K562 (cell line): ENCODE measurements around the gene SYNPR. TPM values are rescaled to one million over a fixed set of nuclear protein-coding genes. Genes with fewer than 3 reads are reported as not detected.

Source experiments
- ATAC-seq: fragments of 200-7000 bp; cut with Tn5 transposase; 3 replicates; pipeline ENCODE4 v1.9.1; 2020; ENCODE audit warnings: moderate library complexity
- BruUV-seq: library from RNA; stranded (reverse); fragments of 400-500 nt; replicated peaks from 2 replicates; lab custom pipeline; 2021; lab: Mats Ljungman, UMichigan
- CTCF ChIA-PET: fragments of 300-600 bp; formaldehyde crosslinking; extraction: SDS; loops from one replicate; lab custom pipeline; 2021; ENCODE audit warnings: low intra/inter-chr PET ratio; lab: Yijun Ruan, JAX
- POLR2A ChIA-PET: fragments of 300-600, 350-650 bp; sonication (Branson Sonifier 250); formaldehyde crosslinking; extraction: SDS; loops from one replicate; lab custom pipeline; 2021; ENCODE audit warnings: antibody characterized with exemption, inconsistent platforms; lab: Yijun Ruan, JAX
- DNase-seq, 4 experiments: peaks; one replicate each; pipeline versions ENCODE4 v3.0.0 to v3.0.0-alpha.2; 2011 to 2018; ENCODE audit warnings: low spot score in 3 of 4, mixed read lengths in 3 of 4; ENCODE audit errors: extremely low read depth in 1 of 4
- FAIRE-seq: peaks from 2 replicates; lab custom pipeline; 2011; peaks lifted over from hg19 to GRCh38; lab: Jason Lieb, UNC
- H2AFZ ChIP-seq: 2 replicates; pipeline ENCODE4 v1.6.0; 2011; ENCODE audit warnings: low read depth, low read length, control low read depth, inconsistent platforms
- H3K27ac ChIP-seq: fragments of 200-600 bp; 3 replicates; pipeline ENCODE4 v1.8.0; 2011; ENCODE audit warnings: low read depth, mild to moderate bottlenecking, control low read depth, inconsistent platforms, low read length, moderate library complexity, mixed read lengths; ENCODE audit errors: extremely low read depth
- H3K27me3 ChIP-seq, 2 experiments: fragments of 300-600 bp in 1 of 2; 2 replicates in 1 of 2; 3 replicates in 1 of 2; pipeline versions ENCODE4 v1.6.0 to v1.8.0; 2011; ENCODE audit warnings: inconsistent platforms in 2 of 2, low read length in 2 of 2, mild to moderate bottlenecking in 1 of 2, mixed read lengths in 1 of 2, moderate library complexity in 1 of 2; ENCODE audit not compliant: control insufficient read depth in 2 of 2, insufficient read depth in 2 of 2
- H3K36me3 ChIP-seq: fragments of 300-600 bp; 3 replicates; pipeline ENCODE4 v1.8.0; 2011; ENCODE audit warnings: mild to moderate bottlenecking, low read length, inconsistent platforms; ENCODE audit not compliant: control insufficient read depth, insufficient read depth
- H3K4me1 ChIP-seq, 2 experiments: fragments of 200-600 bp in 1 of 2; replicated peaks in 1 of 2; 2 replicates in 1 of 2; 3 replicates in 1 of 2; pipeline versions ENCODE4 v1.5.1 to v1.8.0; 2011; ENCODE audit warnings: inconsistent platforms in 2 of 2, low read length in 2 of 2, mild to moderate bottlenecking in 1 of 2, mixed read lengths in 1 of 2, moderate library complexity in 1 of 2; ENCODE audit not compliant: control insufficient read depth in 2 of 2, insufficient read depth in 2 of 2
- H3K4me2 ChIP-seq: 2 replicates; pipeline ENCODE4 v1.6.1; 2011; ENCODE audit warnings: low read length, control low read depth, inconsistent platforms, mixed read lengths; ENCODE audit not compliant: insufficient read depth
- H3K4me3 ChIP-seq: fragments of 200-600 bp; sonication (generic), shearing (Covaris generic); 2 replicates; pipeline ENCODE4 v1.5.1; 2016; ENCODE audit warnings: control low read depth, inconsistent platforms
- H3K79me2 ChIP-seq: fragments of 200-600 bp; 3 replicates; pipeline ENCODE4 v1.8.0; 2011; ENCODE audit warnings: low read length, inconsistent platforms; ENCODE audit not compliant: control insufficient read depth, insufficient read depth
- H3K9ac ChIP-seq, 2 experiments: 2 replicates each; pipeline versions ENCODE4 v1.6.0 to v1.6.1; 2011; ENCODE audit warnings: low read depth in 2 of 2, low read length in 2 of 2, control low read depth in 1 of 2, inconsistent platforms in 1 of 2, mild to moderate bottlenecking in 1 of 2, mixed read lengths in 1 of 2; ENCODE audit not compliant: insufficient read depth in 1 of 2
- H3K9me1 ChIP-seq: one replicate; pipeline ENCODE4 v1.6.0; 2011; ENCODE audit warnings: inconsistent platforms, mild to moderate bottlenecking, low read length, moderate library complexity; ENCODE audit not compliant: control insufficient read depth, insufficient read depth
- H3K9me3 ChIP-seq: replicated peaks from 2 replicates; pipeline ENCODE4 v1.5.1; 2011; ENCODE audit warnings: low read depth, low read length, inconsistent platforms; ENCODE audit not compliant: control insufficient read depth, insufficient read depth
- H4K20me1 ChIP-seq: replicated peaks from 2 replicates; pipeline ENCODE4 v1.6.1; 2011; ENCODE audit warnings: low read length, inconsistent platforms, mixed read lengths; ENCODE audit not compliant: control insufficient read depth, insufficient read depth
- BHLHE40 ChIP-seq: IDR thresholded peaks from 2 replicates; pipeline ENCODE4 v1.6.1; 2011; ENCODE audit warnings: low read length, improper control_type of control experiment
- GABPA ChIP-seq: fragments of 200-800 bp; sonication (Bioruptor generic); conservative IDR thresholded peaks from 2 replicates; pipeline ENCODE4 v1.6.1; 2016; ENCODE audit warnings: low read depth, missing genetic modification characterization, missing compliant biosample characterization
- YY1 ChIP-seq, 3 experiments: IDR thresholded peaks; 2 replicates each; pipeline ENCODE4 v1.6.1; 2011; ENCODE audit warnings: low read length in 2 of 3, mild to moderate bottlenecking in 2 of 3, moderate library complexity in 2 of 3, borderline replicate concordance in 1 of 3, control low read depth in 1 of 3, low read depth in 1 of 3; ENCODE audit not compliant: insufficient read depth in 3 of 3, insufficient replicate concordance in 2 of 3, control insufficient read depth in 1 of 3, insufficient read length in 1 of 3; ENCODE audit errors: extremely low read depth in 1 of 3
- ZNF766 ChIP-seq: fragments of 200-800 bp; sonication (Bioruptor generic); conservative IDR thresholded peaks from 2 replicates; pipeline ENCODE4 v1.6.1; 2016; ENCODE audit warnings: missing genetic modification characterization, missing compliant biosample characterization
- WGBS: fragments of 100-300 bp; shearing (Covaris generic); methylation state at CpG from one replicate; pipeline ENCODE4 v1.1.6; 2016; ENCODE audit warnings: low coverage, mixed read lengths; ENCODE audit not compliant: insufficient coverage; ENCODE audit errors: missing lambda C conversion rate; 5-methylcytosine and 5-hydroxymethylcytosine counted together
- in situ Hi-C: fragments of 300-500 bp; cut with MboI; formaldehyde crosslinking; loops from 4 replicates; pipeline ENCODE4 v1.15.0; 2018; ENCODE audit warnings: inconsistent platforms, mixed read lengths
- intact Hi-C: fragments of 100-400 bp; cut with micrococcal nuclease; formaldehyde crosslinking; loops from 2 replicates; pipeline ENCODE4 v1.14.2; 2022
- polyA plus RNA-seq, 8 experiments: library from polyadenylated mRNA; depleted of rRNA in 4 of 8; stranded (reverse) in 5 of 8; unstranded in 3 of 8; fragments of >200 nt; fragmentation: Nextera tagmentation in 2 of 8; fragmentation: Illumina TruSeq in 1 of 8; extraction: Ambion mirVana in 2 of 8; extraction: Trizol in 1 of 8; gene quantifications; 2 replicates each; pipeline versions ENCODE4 v1.2.1 to v1.2.3, GENCODE V29; 2011 to 2014; ENCODE audit warnings: inconsistent platforms in 1 of 8, missing spikeins in 1 of 8
- total RNA-seq, 7 experiments: library from RNA; depleted of rRNA in 6 of 7; stranded (reverse); fragments of >200 nt in 6 of 7; fragmentation: Illumina TruSeq in 2 of 7; extraction: Trizol in 2 of 7; gene quantifications; 2 replicates each; pipeline versions ENCODE4 v1.2.1 to v1.2.3, GENCODE V29; 2011 to 2021; ENCODE audit warnings: low replicate concordance in 1 of 7
- TF ChIP-seq, protein P1 (sequence below): sonication (generic); formaldehyde crosslinking; IDR thresholded peaks from 2 replicates; pipeline ENCODE4 v1.5.0; 2020; ENCODE audit warnings: missing genetic modification reagents
- TF ChIP-seq, protein P2 (sequence below): fragments of 450-650 bp; IDR thresholded peaks from 2 replicates; pipeline ENCODE4 v1.6.1; 2016; ENCODE audit warnings: mild to moderate bottlenecking, moderate library complexity

The SYNPR gene
- total and polyA plus RNA-seq, 9 of the 15 experiments (the other 6 are each of a cell fraction or from before 2014, with no cell fraction given): not detected

- TF ChIP-seq BHLHE40 (no peak), ZNF766 (no peak)
- TF ChIP-seq, protein P1, sequence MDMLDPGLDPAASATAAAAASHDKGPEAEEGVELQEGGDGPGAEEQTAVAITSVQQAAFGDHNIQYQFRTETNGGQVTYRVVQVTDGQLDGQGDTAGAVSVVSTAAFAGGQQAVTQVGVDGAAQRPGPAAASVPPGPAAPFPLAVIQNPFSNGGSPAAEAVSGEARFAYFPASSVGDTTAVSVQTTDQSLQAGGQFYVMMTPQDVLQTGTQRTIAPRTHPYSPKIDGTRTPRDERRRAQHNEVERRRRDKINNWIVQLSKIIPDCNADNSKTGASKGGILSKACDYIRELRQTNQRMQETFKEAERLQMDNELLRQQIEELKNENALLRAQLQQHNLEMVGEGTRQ (CRISPR knock-in tag): no peak
- TF ChIP-seq, all 486 proteins: peak for 0
These were observed at the start of gene SYNPR (continued) for GRCh38 chr3:63278171-63279004.

DNA sequence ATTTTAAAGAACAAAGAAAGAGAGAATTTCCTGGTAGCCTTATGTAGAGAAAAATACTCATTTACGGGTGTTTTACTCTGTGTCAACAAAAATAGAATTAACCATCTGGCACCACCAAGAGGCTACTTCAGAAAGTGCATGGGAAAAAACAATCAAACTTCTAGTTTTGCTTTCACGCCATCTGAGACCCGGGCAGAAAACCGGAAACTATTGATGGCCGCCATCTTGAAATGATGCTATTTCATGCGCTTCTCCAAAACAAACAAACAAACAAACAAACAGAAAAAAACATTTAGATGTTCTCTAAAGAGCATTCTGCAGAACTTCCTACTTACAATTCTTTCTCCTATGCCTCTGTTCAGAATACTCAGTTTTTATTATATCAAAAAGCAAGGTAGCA lies 49.4 kb upstream of the SYNPR start:
- POLR2A ChIA-PET: no interaction called here
- Histone ChIP-seq H4K20me1 (no peaks in the 10 kb centered on the region), H3K9me3 (no peaks in the 10 kb centered on the region), H2AFZ (peak overlapping the region; percentile 68), H3K27me3 (no peaks in the 10 kb centered on the region), H3K27ac (no peak overlapping the region), H3K4me1 (no peaks in the 10 kb centered on the region), H3K79me2 (no peaks in the 10 kb centered on the region), H3K9ac (no peak overlapping the region), H3K4me3 (no peak overlapping the region), H3K9me1 (no peaks in the 10 kb centered on the region), H3K4me2 (no peak overlapping the region), H3K36me3 (no peaks in the 10 kb centered on the region)
- ATAC-seq (peak; percentile 61), DNase-seq (peak; percentile 11 to 27 (median 22)), FAIRE-seq (no peak)
- in situ Hi-C loops (no loop called here), intact Hi-C loops (no loop called here)
- BruUV-seq: no TSS peak
- 3% methylated on average over 6 of the region's 6 CpGs for WGBS
- CTCF ChIA-PET: interaction anchor here (1.2 kb wide), 1 partner anchor 564 kb away, joined by 4 read pairs; no protein-coding TSS in a partner anchor
- TF ChIP-seq, protein P2, sequence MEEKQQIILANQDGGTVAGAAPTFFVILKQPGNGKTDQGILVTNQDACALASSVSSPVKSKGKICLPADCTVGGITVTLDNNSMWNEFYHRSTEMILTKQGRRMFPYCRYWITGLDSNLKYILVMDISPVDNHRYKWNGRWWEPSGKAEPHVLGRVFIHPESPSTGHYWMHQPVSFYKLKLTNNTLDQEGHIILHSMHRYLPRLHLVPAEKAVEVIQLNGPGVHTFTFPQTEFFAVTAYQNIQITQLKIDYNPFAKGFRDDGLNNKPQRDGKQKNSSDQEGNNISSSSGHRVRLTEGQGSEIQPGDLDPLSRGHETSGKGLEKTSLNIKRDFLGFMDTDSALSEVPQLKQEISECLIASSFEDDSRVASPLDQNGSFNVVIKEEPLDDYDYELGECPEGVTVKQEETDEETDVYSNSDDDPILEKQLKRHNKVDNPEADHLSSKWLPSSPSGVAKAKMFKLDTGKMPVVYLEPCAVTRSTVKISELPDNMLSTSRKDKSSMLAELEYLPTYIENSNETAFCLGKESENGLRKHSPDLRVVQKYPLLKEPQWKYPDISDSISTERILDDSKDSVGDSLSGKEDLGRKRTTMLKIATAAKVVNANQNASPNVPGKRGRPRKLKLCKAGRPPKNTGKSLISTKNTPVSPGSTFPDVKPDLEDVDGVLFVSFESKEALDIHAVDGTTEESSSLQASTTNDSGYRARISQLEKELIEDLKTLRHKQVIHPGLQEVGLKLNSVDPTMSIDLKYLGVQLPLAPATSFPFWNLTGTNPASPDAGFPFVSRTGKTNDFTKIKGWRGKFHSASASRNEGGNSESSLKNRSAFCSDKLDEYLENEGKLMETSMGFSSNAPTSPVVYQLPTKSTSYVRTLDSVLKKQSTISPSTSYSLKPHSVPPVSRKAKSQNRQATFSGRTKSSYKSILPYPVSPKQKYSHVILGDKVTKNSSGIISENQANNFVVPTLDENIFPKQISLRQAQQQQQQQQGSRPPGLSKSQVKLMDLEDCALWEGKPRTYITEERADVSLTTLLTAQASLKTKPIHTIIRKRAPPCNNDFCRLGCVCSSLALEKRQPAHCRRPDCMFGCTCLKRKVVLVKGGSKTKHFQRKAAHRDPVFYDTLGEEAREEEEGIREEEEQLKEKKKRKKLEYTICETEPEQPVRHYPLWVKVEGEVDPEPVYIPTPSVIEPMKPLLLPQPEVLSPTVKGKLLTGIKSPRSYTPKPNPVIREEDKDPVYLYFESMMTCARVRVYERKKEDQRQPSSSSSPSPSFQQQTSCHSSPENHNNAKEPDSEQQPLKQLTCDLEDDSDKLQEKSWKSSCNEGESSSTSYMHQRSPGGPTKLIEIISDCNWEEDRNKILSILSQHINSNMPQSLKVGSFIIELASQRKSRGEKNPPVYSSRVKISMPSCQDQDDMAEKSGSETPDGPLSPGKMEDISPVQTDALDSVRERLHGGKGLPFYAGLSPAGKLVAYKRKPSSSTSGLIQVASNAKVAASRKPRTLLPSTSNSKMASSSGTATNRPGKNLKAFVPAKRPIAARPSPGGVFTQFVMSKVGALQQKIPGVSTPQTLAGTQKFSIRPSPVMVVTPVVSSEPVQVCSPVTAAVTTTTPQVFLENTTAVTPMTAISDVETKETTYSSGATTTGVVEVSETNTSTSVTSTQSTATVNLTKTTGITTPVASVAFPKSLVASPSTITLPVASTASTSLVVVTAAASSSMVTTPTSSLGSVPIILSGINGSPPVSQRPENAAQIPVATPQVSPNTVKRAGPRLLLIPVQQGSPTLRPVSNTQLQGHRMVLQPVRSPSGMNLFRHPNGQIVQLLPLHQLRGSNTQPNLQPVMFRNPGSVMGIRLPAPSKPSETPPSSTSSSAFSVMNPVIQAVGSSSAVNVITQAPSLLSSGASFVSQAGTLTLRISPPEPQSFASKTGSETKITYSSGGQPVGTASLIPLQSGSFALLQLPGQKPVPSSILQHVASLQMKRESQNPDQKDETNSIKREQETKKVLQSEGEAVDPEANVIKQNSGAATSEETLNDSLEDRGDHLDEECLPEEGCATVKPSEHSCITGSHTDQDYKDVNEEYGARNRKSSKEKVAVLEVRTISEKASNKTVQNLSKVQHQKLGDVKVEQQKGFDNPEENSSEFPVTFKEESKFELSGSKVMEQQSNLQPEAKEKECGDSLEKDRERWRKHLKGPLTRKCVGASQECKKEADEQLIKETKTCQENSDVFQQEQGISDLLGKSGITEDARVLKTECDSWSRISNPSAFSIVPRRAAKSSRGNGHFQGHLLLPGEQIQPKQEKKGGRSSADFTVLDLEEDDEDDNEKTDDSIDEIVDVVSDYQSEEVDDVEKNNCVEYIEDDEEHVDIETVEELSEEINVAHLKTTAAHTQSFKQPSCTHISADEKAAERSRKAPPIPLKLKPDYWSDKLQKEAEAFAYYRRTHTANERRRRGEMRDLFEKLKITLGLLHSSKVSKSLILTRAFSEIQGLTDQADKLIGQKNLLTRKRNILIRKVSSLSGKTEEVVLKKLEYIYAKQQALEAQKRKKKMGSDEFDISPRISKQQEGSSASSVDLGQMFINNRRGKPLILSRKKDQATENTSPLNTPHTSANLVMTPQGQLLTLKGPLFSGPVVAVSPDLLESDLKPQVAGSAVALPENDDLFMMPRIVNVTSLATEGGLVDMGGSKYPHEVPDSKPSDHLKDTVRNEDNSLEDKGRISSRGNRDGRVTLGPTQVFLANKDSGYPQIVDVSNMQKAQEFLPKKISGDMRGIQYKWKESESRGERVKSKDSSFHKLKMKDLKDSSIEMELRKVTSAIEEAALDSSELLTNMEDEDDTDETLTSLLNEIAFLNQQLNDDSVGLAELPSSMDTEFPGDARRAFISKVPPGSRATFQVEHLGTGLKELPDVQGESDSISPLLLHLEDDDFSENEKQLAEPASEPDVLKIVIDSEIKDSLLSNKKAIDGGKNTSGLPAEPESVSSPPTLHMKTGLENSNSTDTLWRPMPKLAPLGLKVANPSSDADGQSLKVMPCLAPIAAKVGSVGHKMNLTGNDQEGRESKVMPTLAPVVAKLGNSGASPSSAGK: no peak
- TF ChIP-seq YY1 (IDR thresholded peaks at IDR 0.05; ENCODE audit: borderline replicate concordance in 1 of 3, control insufficient read depth in 1 of 3, extremely low read depth in 1 of 3, insufficient read depth in 3 of 3, insufficient read length in 1 of 3, insufficient replicate concordance in 2 of 3, low read depth in 1 of 3, low read length in 2 of 3) (peak in 2 of 3 experiments; percentile 8 to 80), GABPA (tag) (peak; percentile 52)
